Measurements from ENCODE around the gene JMJD4.

The JMJD4 gene

GRCh38 chr1:227734856-227735538 lies at the start of gene JMJD4, which contains the start of gene SNAP47:
Gene JMJD4 (minus strand): TSS chr1:227735302. CDS start chr1:227735273, 29 bp downstream.
Gene SNAP47 (plus strand): TSS chr1:227735435. CDS start chr1:227747737, 12,302 bp downstream.
- peak; percentile 95 for DNase-seq

GRCh38 chr1:227782226-227782625 lies 47.1 kb upstream of the JMJD4 start:
- DNase-seq = no peak

GRCh38 chr1:227781314-227781930 lies 46.3 kb upstream of the JMJD4 start:
- no peak for DNase-seq

DNA sequence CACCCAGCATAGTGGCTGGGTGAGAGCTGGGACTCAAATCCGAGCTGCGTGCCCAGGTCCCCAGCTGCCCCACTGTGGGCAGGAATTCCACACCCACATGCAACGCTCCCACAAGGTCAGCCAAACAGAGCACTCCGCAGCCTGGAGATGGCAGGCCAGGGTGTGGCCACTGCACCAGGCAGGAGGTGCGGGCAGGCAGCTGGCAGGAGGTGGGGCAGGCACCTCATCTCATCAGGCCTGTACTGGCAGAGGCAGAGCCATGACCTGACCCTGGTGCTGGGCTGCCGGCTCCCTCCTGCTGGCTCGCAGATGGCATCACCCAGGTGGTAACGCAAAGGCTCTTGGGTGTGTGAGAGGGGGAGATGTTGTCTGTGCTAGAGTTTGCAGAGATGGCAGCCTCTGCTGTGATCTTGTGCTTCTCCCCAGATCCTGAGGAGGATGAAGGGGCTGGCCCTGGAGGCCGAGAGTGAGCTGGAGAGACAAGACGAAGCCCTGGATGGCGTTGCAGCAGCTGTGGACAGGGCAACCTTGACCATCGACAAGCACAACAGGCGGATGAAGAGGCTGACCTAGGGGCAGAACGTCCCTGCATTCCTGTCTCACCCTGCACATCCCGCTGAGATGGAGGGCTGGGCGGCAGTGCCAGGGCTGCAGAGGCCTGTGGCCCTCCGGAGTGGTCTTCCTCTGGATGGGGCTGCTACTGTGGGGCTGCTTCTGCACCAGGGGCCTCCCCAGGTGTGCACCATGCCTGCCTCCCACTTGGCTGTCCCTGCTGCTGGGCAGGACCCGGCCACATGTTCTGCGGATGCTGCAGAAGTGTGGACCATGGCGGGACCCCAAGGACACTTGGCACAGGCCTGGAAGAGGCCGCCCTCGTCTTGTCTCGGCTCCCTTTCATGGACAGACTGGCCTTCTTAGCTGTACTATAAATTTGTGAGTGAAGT lies 45.3 kb upstream of the JMJD4 start:
- DNase-seq = no peak

DNA sequence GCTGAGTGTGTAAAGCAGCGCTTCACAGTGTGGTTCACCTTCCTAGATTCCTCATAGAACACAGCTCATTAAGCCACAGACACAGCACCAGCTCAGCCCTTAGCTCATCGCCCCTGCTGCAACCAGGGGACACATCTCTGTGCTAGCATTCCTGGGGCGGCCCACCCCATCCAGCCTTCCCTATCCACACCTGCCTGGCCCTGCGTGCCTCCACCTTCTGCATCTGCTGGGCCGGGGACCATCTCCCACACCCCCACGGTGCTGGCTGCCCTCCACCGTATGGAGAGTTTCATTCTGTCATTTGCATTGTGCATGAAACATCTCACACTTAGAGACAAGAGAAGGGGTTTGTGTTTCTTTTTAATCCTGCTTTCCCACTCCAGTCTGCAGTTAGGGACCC lies 44.6 kb upstream of the JMJD4 start:
- DNase-seq = no peak

DNA sequence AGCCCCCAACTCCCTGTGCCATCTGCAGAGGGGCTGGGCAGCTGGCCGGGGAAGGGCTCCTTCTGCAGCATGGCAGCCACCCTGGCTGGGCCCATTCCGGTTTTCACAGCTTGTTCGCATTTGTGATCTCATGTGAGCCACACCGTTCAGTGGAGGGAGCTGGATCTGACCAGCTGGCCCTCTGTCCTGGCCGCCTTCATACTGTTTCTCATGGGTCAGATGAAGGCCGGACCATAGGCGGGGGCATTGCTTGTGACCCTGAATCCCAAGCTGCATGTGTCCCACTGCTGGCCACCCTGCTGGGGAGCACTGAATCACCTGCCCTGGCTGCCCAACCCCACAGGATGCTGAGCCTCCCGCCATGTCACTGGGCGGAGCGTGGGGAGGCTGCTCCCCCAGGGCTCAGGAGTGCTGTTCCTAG lies 43.9 kb upstream of the JMJD4 start:
- DNase-seq = no peak

DNA sequence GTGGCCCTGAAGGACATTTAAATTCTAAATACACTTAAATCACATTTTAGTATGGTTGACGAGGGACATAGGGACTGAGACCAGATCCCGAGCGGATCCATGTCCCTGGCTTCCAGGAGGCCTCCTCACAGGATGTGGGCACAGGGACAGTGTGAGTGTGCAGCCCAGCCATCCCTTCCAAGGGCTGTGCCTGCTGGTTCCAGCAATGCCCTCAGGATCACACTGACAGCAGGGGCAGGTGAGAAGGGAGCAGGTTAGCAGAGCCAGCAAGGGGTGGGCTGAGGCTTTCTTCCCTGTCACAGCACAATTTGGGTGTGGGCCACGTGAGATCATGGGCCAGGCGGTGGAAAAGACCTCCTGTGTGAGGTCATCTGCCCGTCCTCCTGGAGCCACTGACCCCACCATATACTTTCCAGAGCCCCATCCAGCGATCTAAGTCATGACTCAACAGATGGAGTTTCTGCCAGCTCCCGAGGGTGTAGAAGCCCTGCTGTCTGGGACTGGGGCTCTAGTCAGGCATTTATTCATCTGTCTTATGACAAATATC lies 43.4 kb upstream of the JMJD4 start:
- DNase-seq = no peak

- DNase-seq = no peak
Observed at GRCh38 chr1:227777646-227778045, 42.5 kb upstream of the JMJD4 start.

DNA sequence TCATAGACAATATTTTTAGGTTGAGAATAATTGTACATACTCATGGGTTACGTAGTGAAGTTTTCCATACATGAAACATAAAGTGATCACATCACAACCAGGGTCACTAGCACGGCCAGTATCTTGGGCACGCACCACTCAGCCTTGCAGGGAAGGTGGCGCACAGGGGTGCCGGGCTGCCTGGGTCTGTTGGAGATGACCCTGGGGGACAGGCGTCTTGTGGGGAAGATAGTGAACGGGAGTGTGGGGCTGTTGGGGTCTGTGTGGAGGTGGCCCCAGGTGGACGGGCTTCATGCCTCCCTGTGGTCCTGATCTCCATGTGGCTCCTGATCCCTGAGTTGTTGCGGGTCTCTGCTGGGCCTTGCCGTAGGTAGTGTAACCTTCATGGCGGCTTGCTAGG lies 42.1 kb upstream of the JMJD4 start:
- no peak for DNase-seq

DNA sequence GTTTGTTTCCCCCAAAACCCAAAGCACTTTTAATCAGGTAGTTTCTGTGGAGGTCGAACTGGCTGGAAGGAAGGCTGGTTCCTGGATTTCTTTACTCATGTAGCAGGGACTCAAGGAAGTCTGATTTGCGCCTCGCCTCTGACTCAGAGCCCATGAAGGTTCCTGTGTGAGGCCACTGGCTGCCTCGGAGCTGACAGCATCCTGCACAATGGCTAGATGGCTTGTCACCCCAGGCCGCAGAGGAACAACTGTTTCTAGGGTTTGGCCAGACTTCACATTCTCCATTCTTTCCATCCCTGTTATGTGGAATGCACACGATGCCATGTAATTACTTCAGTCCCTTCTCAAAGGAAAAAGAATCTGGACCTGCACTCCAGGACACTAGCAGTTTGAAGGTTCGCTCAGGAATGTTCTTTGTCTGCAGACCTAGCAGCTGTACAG lies 41.2 kb upstream of the JMJD4 start:
- peak; percentile 43 for DNase-seq

GRCh38 chr1:227775841-227776240 lies 40.7 kb upstream of the JMJD4 start:
- no peak for DNase-seq

GRCh38 chr1:227774821-227775661 lies 39.9 kb upstream of the JMJD4 start:
- DNase-seq = no peak

DNA sequence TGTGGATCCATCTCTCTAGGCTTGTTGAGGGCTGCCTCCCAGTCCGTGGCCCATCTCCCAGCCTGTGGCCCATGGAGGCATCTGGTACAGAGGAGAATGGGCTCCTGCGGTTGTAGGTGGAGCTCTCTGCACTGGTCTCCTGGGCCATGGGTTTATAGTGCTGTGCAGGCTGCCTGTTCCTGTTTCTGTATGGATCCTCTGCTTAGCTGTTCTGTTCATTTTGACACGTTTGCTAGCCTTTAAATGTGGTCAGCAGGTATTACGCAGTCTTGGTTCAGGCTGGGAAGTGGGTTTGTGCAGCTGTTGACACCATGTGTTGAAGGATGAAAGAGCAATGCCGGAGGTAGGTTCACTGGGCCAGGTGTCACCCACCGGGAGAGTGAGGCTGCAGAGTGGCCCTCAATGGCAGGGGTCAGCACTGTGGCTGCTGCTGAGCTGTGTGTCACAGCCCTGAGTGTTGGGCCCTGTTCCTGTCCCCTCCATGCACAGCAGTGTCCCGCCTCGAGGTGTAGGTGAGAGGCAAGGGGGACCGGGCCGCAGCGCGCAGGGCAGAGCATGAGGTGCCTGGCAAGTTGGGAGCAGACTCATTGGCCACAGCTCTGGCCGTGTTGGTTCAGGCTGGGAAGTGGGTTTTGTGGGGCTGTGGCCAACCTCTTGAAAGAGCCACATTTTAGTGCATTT lies 39.1 kb upstream of the JMJD4 start:
- peak; percentile 12 for DNase-seq

GRCh38 chr1:227773558-227773957 lies 38.5 kb upstream of the JMJD4 start:
- no peak for DNase-seq

- no peak for DNase-seq
Observed at GRCh38 chr1:227771771-227772170, 36.7 kb upstream of the JMJD4 start.

DNA sequence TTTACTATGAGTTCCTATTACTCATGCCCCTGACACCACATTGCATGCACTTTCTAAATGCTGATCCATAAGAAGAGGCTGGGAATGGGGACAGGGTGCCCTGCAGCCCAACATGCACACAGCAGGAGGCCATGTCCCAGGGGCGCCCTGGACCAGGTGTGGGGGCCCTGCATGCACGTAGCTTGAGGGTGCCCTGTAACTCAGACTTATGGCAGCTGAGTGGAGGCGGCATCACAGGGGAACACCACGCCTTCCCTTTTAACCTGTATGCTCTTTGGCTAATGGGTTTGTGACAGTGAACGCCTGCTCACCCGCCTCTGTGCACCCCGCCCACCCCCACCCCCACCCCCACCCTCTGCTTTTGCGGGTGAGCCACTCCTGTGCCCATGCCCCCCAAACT lies 36.2 kb upstream of the JMJD4 start:
- no peak for DNase-seq

GRCh38 chr1:227770812-227771211 lies 35.7 kb upstream of the JMJD4 start:
- DNase-seq = no peak

DNA sequence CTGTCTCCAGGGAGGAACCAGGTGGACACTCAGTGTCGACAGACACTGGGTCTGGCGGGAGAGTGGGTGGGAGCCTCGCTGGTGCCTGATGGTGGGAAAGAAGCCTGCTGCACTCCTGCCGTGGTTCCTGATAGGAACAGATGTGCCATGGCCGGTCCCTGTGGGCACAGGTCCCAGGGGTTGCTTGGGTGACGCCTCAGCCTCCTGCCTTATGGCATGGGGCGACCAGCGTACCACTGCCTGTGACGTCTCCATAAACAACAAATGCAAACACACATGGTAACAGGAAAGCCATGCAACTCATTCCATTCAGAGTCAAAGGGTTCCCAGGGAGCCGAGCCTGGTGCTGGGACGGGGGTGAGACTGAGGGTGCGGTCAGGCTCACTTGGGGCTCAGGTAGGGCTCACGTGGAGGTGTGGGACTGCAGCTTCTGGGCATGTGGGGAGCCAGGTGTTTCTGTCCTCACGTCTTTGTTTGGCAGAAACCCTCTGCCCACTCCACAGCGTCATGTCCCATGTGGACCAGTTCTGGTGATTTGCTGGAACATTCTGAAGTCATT lies 34.9 kb upstream of the JMJD4 start:
- DNase-seq = no peak

DNA sequence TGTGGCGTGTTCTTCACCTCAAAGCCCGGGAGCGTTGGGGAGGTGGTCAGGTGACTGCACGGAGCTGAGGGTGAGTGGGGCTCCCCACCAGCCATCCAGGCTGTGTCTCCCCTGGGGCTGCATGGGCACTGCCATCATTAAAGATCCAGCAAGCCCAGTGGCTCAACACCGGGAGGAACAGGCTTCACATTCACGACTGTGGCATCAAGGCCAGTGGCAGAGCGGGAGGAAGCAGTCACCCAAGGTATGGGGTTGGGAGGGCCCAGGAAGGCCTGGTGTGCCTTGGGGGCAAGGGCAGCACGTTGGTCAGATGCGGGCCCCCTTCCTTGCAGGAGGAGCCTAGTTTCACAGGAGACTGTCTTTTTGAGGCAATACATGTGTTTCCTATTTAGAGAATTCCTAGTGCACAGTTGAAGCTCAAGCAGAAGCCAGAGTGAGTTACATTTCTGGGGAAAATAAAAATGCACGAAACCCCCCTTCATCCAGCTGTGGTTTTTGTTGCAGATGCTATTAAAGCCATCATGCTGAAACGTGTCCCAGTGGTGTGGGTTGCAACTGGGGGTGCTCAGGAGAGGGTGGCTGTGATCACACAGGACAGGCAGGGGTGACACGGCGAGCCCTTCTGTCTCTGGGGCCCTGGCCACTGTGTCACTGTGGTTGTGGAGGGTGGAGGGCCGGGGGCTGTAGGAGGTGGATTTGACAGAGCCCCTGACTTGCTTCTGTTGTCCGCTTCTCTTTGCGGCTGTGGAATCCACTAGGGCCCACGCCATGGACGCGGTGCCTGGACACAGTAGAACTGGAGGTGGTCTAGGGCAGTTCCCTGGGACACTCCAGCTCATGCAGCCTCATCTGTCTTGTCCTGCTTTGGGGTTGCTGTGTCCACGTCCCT lies 34.2 kb upstream of the JMJD4 start:
- no peak for DNase-seq

DNA sequence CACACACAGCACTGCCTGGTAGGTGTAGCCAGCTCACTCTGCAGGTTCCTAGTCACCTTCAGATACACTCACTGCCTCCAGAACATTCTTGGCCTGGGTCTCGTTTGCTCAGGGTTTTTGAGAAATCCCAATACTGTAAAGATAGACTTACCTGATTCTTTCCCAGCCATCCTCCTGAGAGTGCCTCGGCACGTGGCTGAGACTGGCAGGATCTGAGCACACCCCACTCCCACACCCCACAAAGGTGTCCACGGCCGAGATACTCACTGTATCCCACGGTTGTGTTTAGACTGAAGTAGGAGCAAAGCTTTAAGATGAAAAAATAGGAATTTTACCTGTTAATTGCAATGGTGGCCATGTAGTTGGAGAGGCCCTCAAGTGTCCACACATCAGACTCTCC lies 33.5 kb upstream of the JMJD4 start:
- no peak for DNase-seq

All from NCI-H1092 treated with DMSO at 0.1 percent for 48 hours (cell line).